HEK293T (cell line): ENCODE data around the gene EEF2KMT.

ENCODE experiments used
- ARNT ChIP-seq: fragments of 450-650 bp; IDR thresholded peaks from 2 replicates; pipeline ENCODE4 v1.6.1; 2017; ENCODE audit warnings: mild to moderate bottlenecking
- BHLHE40 ChIP-seq: fragments of 450-650 bp; IDR thresholded peaks from 2 replicates; pipeline ENCODE4 v1.6.1; 2016; ENCODE audit warnings: mild to moderate bottlenecking, moderate library complexity, borderline replicate concordance
- ELF4 ChIP-seq: fragments of 450-650 bp; IDR thresholded peaks from 2 replicates; pipeline ENCODE4 v1.6.1; 2017; ENCODE audit warnings: antibody characterized with exemption
- FOXK2 ChIP-seq: fragments of 450-650 bp; IDR thresholded peaks from 2 replicates; pipeline ENCODE4 v1.6.1; 2016; ENCODE audit warnings: mild to moderate bottlenecking
- FOXM1 ChIP-seq: fragments of 450-650 bp; IDR thresholded peaks from 2 replicates; pipeline ENCODE4 v1.6.1; 2017; ENCODE audit warnings: mild to moderate bottlenecking, borderline replicate concordance
- HDGF ChIP-seq: fragments of 450-650 bp; IDR thresholded peaks from 2 replicates; pipeline ENCODE4 v1.6.1; 2017; ENCODE audit warnings: antibody characterized with exemption, borderline replicate concordance
- L3MBTL2 ChIP-seq: fragments of 450-650 bp; conservative IDR thresholded peaks from 2 replicates; pipeline ENCODE4 v1.6.1; 2016; ENCODE audit warnings: mild to moderate bottlenecking
- NFRKB ChIP-seq: fragments of 450-650 bp; IDR thresholded peaks from 2 replicates; pipeline ENCODE4 v1.6.1; 2016; ENCODE audit warnings: mild to moderate bottlenecking, moderate library complexity
- SP1 ChIP-seq: fragments of 450-650 bp; IDR thresholded peaks from 2 replicates; pipeline ENCODE4 v1.6.1; 2017
- SUZ12 ChIP-seq: fragments of 450-650 bp; IDR thresholded peaks from 2 replicates; pipeline ENCODE4 v1.6.1; 2016; ENCODE audit warnings: mild to moderate bottlenecking
- TARDBP ChIP-seq: fragments of 450-650 bp; IDR thresholded peaks from 2 replicates; pipeline ENCODE4 v1.6.1; 2016
- TF ChIP-seq, protein P1 (sequence below): fragments of 450-650 bp; IDR thresholded peaks from 2 replicates; pipeline ENCODE4 v1.6.1; 2016

DNA sequence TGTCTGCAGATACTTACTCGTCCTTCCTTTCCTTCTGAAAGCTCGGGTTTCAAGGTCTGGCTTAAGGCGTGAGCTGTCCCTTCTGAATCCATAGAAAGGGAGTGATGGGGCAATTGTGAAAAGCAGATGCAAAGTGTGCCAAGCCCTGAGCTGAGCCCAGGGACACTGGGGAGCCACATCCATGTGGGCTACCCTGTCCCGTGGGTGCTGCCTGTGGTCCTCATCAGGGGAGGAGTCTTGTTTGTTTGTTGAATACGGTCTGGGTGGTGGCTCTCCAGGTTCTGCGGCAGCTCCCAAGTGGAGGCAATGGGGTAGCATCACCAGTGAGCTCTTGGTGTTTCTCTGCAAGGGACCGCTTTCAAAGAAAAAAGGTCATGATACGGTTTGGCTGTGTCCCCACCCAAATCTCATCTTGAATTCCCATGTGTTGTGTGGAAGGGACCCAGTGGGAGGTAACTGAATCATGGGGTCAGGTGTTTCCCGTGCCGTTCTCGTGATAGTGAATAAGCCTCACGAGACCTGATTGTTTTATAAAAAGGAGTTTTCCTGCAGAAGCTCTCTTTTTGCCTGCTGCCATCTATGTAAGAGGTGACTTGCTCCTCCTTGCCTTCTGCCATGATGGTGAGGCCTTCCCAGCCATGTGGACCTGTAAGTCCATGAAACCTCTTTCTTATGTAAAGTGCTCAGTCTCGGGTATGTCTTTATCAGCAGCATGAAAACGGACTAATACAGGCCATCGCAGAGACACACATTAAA, 27.0 kb downstream of the EEF2KMT start:
- TF ChIP-seq HDGF (no peak), ELF4 (no peak), NFRKB (no peak), TARDBP (no peak), FOXK2 (no peak), FOXM1 (no peak), L3MBTL2 (no peak), BHLHE40 (no peak), SP1 (no peak), SUZ12 (no peak), ARNT (no peak)
- TF ChIP-seq, protein P1, sequence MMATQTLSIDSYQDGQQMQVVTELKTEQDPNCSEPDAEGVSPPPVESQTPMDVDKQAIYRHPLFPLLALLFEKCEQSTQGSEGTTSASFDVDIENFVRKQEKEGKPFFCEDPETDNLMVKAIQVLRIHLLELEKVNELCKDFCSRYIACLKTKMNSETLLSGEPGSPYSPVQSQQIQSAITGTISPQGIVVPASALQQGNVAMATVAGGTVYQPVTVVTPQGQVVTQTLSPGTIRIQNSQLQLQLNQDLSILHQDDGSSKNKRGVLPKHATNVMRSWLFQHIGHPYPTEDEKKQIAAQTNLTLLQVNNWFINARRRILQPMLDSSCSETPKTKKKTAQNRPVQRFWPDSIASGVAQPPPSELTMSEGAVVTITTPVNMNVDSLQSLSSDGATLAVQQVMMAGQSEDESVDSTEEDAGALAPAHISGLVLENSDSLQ: no peak
